Mucosa of stomach (tissue), 1 donor: ENCODE results near the gene F10.

Experiments used
- H3K27me3 ChIP-seq: one replicate; pipeline ENCODE4 v1.7.0; 2013; ENCODE audit warnings: mild to moderate bottlenecking, low read length; ENCODE audit not compliant: control insufficient read depth, insufficient read depth
- H3K36me3 ChIP-seq: one replicate; pipeline ENCODE4 v1.7.0; 2013; ENCODE audit warnings: low read length; ENCODE audit not compliant: control insufficient read depth, insufficient read depth
- H3K4me1 ChIP-seq: one replicate; pipeline ENCODE4 v1.7.0; 2013; ENCODE audit warnings: mild to moderate bottlenecking, low read length; ENCODE audit not compliant: control insufficient read depth, insufficient read depth
- H3K4me3 ChIP-seq: one replicate; pipeline ENCODE4 v1.7.0; 2013; ENCODE audit warnings: low read length
- H3K9ac ChIP-seq: one replicate; pipeline ENCODE4 v1.7.0; 2013; ENCODE audit warnings: mild to moderate bottlenecking, low read length, moderate library complexity
- H3K9me3 ChIP-seq: one replicate; pipeline ENCODE4 v1.7.0; 2013; ENCODE audit warnings: mild to moderate bottlenecking, low read length, moderate library complexity; ENCODE audit not compliant: control insufficient read depth
- donor health status: Pancreatic carcinoma.

Gene F10

GRCh38 chr13:113184568-113185440, 62.2 kb downstream of the F10 start:
- Histone ChIP-seq H3K27me3 (no peaks in the 10 kb centered on the region), H3K9me3 (no peaks in the 10 kb centered on the region), H3K36me3 (peaks cover 3% of the 10 kb centered on the region), H3K9ac (no peak overlapping the region), H3K4me1 (peaks cover 4% of the 10 kb centered on the region), H3K4me3 (no peak overlapping the region)

- H3K4me3 ChIP-seq: no peak overlapping the region
- H3K9ac ChIP-seq: no peak overlapping the region
- no peaks in the 10 kb centered on the region for H3K27me3 ChIP-seq
- H3K36me3 ChIP-seq: peaks cover 3% of the 10 kb centered on the region
- peaks cover 4% of the 10 kb centered on the region for H3K4me1 ChIP-seq
- H3K9me3 ChIP-seq: no peaks in the 10 kb centered on the region
Observed at GRCh38 chr13:113186061-113186900, 63.7 kb downstream of the F10 start.

GRCh38 chr13:113187263-113187669, 64.7 kb downstream of the F10 start:
- H3K27me3 ChIP-seq: no peaks in the 10 kb centered on the region
- peaks cover 4% of the 10 kb centered on the region for H3K4me1 ChIP-seq
- H3K36me3 ChIP-seq: peaks cover 3% of the 10 kb centered on the region
- no peaks in the 10 kb centered on the region for H3K9me3 ChIP-seq
- no peak overlapping the region for H3K9ac ChIP-seq
- H3K4me3 ChIP-seq: no peak overlapping the region

- H3K9ac ChIP-seq: no peak overlapping the region
- no peaks in the 10 kb centered on the region for H3K27me3 ChIP-seq
- peaks cover 3% of the 10 kb centered on the region for H3K36me3 ChIP-seq
- no peak overlapping the region for H3K4me3 ChIP-seq
- no peaks in the 10 kb centered on the region for H3K9me3 ChIP-seq
- H3K4me1 ChIP-seq: peaks cover 4% of the 10 kb centered on the region
Observed at GRCh38 chr13:113187883-113188665, 65.5 kb downstream of the F10 start.

- no peaks in the 10 kb centered on the region for H3K27me3 ChIP-seq
- H3K4me3 ChIP-seq: no peak overlapping the region
- no peak overlapping the region for H3K9ac ChIP-seq
- H3K4me1 ChIP-seq: peaks cover 4% of the 10 kb centered on the region
- peaks cover 3% of the 10 kb centered on the region for H3K36me3 ChIP-seq
- no peaks in the 10 kb centered on the region for H3K9me3 ChIP-seq
Observed at GRCh38 chr13:113190181-113190580, 67.6 kb downstream of the F10 start.

- Histone ChIP-seq H3K36me3 (peaks cover 3% of the 10 kb centered on the region), H3K4me3 (no peak overlapping the region), H3K9me3 (no peaks in the 10 kb centered on the region), H3K27me3 (no peaks in the 10 kb centered on the region), H3K9ac (no peak overlapping the region), H3K4me1 (peaks cover 1% of the 10 kb centered on the region)
Observed at GRCh38 chr13:113192279-113192678, 69.7 kb downstream of the F10 start.

GRCh38 chr13:113192902-113193301, 70.3 kb downstream of the F10 start:
- Histone ChIP-seq H3K9ac (no peak overlapping the region), H3K4me3 (no peak overlapping the region), H3K27me3 (no peaks in the 10 kb centered on the region), H3K36me3 (peaks cover 3% of the 10 kb centered on the region), H3K9me3 (no peaks in the 10 kb centered on the region), H3K4me1 (no peaks in the 10 kb centered on the region)

- H3K4me3 ChIP-seq: no peak overlapping the region
- no peaks in the 10 kb centered on the region for H3K27me3 ChIP-seq
- H3K4me1 ChIP-seq: no peaks in the 10 kb centered on the region
- H3K36me3 ChIP-seq: peaks cover 3% of the 10 kb centered on the region
- H3K9me3 ChIP-seq: no peaks in the 10 kb centered on the region
- H3K9ac ChIP-seq: no peak overlapping the region
Observed at GRCh38 chr13:113195360-113195759, 72.8 kb downstream of the F10 start.

GRCh38 chr13:113196970-113197737, 74.6 kb downstream of the F10 start:
- Histone ChIP-seq H3K4me3 (no peak overlapping the region), H3K9me3 (no peaks in the 10 kb centered on the region), H3K4me1 (no peaks in the 10 kb centered on the region), H3K27me3 (no peaks in the 10 kb centered on the region), H3K9ac (no peak overlapping the region), H3K36me3 (peaks cover 3% of the 10 kb centered on the region)
